ENCODE data around the gene C12orf42.
"Not testable (repeated sequence)": the region's sequence is repeated elsewhere in the genome, so short reads cannot be mapped to it uniquely, and the experiment has no call there.

Gene C12orf42

DNA sequence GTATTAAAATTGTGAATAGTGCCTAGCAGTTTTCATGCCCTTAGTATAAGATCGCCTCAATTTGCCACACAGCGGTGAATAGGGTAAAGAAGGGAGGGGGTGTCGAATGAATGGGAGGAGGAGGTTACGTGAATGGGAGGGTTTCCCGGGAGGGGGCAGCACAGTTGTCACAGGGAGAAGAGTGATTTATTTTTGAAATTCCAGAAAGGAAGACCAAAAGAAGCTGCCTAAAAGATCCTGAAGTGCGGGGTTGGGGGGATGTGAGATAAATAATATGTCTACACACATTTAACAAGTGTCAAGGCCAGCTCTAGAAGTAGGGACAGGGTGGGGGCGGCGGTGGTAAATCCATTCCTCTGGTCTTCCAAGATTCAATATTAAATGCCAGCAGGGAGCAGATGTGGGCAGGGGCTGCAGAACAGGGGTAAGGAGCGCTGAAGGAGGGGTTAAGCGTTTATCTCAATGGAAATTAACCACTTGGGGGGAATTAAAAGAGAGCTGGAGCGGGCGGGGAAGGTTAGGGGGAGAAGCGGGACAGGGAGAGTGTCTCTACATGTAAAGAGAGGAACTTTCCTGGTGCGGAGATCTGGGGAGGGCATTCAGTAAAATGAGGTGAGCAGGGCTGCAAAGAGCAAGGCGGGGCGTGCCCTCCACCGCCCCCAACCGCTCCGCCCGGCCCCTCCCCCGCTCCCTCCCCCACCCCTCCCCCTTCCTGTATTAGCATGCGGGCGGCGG is 867 bp downstream of the C12orf42 start:
- no peak for DNase-seq (ENCODE audit: low read depth in 3 of 3)

DNA sequence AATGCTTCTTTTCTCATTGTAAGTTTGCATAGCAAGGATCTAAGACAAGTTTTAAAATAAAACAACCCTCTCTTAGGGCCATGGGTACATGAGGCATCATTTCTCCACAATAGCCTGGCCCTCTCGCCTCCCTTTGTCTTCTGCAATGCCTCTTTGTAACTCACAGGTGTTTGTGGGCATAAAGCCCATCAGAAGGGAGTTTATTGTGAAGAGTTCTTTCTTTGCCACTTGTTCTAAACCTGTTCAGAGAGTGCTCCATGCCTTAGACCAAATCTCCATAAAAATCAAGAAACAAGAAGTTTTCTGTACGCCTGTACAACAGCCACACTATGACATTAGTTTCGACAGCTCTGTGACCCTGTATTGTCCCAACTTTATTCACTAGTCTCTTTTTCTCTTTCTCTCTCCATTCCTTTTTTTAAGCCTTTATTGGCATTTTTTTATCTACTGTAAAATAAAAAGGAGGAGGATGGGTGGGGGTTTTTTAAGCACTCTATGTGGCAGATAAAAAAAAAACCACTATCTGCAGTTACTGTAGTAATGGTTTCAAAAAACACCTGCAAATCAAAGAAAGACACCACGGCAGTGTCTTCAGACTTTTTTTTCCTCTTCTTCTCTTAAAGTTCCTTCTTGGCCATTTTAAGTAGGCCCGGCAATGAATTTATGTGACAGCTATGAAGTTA is 1.6 kb downstream of the C12orf42 start:
- DNase-seq (ENCODE audit: low read depth in 3 of 3) = no peak

DNA sequence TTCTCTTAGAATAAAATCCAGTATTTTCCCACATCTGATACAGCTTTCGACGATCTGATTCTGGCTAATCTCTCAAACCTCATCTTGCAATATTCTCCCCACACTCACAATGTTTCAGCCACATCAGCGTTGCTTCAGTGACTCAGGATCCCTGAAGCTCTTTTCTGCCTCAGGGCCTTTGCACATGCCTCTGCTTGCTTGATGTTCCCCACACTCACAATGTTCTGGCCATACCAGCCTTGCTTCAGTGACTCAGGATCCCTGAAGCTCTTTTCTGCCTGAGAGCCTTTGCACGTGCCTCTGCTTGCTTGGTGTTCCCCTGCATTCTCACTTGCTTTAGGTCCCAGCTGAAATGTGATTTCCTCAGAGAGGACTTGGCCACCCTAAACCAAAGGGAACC is 2.6 kb downstream of the C12orf42 start:
- DNase-seq (ENCODE audit: low read depth in 3 of 3) = no peak

- DNase-seq (ENCODE audit: low read depth in 3 of 3) = no peak
These were observed 13.4 kb downstream of the C12orf42 start for GRCh38 chr12:103482365-103482764.

DNA sequence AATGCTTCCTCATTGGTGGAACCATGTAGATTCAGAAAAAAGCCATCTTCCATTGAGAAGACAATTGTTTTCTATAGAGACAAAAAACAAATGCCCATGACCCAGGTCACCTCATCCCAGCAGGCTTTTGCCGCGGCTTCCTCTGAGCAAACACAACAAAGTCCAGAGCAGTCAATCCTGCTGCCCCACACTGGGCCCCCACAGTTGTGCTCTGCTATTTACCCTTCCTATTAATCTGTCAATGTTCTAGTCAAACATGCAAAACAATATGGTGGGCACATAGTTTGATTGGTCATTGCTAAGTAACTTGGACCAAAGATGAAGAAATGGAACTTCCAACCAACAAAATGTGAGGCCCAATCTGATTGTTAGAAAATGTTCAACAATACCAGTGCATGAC is 20.7 kb downstream of the C12orf42 start:
- no peak for DNase-seq (ENCODE audit: low read depth in 3 of 3)

- no peak for DNase-seq (ENCODE audit: low read depth in 3 of 3)
These were observed 25.1 kb downstream of the C12orf42 start for GRCh38 chr12:103470664-103471063.

GRCh38 chr12:103469719-103470118 is 26.0 kb downstream of the C12orf42 start:
- DNase-seq (ENCODE audit: low read depth in 3 of 3) = no peak

- no peak for DNase-seq (ENCODE audit: low read depth in 3 of 3)
These were observed 26.9 kb downstream of the C12orf42 start for GRCh38 chr12:103468837-103469236.

DNA sequence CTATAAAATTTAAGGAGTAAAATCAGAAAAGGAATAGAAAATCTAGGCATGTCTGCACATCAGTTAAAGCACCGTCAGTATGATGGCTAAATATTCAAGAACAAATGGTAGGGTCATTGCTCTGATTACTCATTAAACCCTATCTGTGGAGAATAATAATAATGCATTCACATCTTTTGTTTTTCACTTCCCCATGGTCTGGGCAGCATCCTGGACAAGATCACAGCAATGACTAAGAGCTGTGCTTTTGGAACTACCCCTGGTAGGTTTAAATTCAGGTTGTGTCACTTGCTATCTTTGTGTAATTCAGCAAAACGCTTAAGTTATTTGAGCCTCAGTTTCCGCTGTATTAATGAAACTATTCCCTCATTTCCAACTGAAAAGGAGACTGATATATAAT is 33.1 kb downstream of the C12orf42 start:
- DNase-seq (ENCODE audit: low read depth in 3 of 3) = no peak

- DNase-seq (ENCODE audit: low read depth in 3 of 3) = no peak
These were observed 38.3 kb downstream of the C12orf42 start for GRCh38 chr12:103457471-103457870.

DNA sequence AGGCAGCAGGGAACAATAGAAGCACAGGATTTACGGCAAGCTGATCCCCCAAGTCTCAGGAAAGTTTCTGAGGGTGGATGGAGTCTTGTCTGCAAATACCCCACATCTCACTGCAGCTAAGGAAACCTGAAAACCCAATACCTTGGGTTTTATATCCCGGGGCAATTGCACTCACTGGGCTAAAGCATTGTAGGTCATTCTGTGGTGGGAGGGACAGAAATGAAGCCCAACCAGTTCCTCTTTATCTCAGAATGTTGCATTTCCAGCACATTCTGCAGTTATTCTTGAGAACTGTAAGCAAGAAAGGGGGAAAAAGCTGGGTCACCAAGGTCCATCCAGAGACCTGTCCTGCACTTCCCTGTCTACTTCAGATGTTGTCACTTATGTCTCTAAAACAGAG is 39.8 kb downstream of the C12orf42 start:
- DNase-seq (ENCODE audit: low read depth in 3 of 3) = no peak

- no peak for DNase-seq (ENCODE audit: low read depth in 3 of 3)
These were observed 40.6 kb downstream of the C12orf42 start for GRCh38 chr12:103455020-103455763.

GRCh38 chr12:103444983-103445382 is 50.8 kb downstream of the C12orf42 start:
- no peak for DNase-seq (ENCODE audit: low read depth in 3 of 3)

- no peak for DNase-seq (ENCODE audit: low read depth in 3 of 3)
These were observed 52.9 kb downstream of the C12orf42 start for GRCh38 chr12:103442822-103443221.

DNA sequence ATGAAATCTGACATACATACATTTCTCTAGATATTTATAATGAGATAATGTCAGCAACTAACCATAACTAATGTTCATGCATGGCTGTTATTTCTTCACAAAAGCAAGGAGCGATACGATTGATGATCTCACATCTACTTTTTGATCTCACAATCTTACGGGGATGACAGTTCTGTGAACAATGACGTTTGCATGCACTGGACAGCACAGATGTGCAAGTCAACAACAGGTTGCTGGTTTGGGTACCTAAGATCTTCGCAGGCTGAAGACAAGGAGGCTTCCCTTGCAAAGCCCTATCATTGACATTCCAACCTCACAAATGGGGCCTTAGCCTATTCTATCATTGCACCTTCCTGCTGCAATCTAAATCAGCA is 53.6 kb downstream of the C12orf42 start:
- DNase-seq (ENCODE audit: low read depth in 3 of 3) = no peak

GRCh38 chr12:103441437-103442181 is 54.2 kb downstream of the C12orf42 start:
- peak in 1 of 3 experiments; percentile 0 for DNase-seq (ENCODE audit: low read depth in 3 of 3)

- DNase-seq (ENCODE audit: low read depth in 3 of 3) = not testable (repeated sequence)
These were observed 61.3 kb downstream of the C12orf42 start for GRCh38 chr12:103434165-103435105.

DNA sequence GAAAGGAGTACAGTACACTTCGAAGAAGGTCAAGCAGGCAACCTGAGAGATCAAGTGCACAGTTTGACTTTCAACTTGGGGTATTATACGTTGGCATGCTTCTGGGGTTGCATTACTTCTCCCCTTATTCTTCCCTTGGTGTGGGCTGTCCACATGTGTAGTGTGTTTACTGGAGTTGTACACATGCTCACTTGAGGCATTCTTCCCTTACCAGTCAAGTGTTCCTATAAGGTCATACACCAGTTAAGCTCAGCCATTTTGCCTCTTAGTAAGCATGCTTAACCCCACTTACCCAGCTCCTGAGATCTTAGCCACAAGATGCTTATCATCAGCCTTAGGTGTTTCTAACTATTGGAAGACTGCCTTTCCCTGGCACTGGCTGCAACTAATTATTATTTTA is 63.8 kb downstream of the C12orf42 start:
- no peak for DNase-seq (ENCODE audit: low read depth in 3 of 3)

- no peak for DNase-seq (ENCODE audit: low read depth in 3 of 3)
These were observed 64.4 kb downstream of the C12orf42 start for GRCh38 chr12:103431387-103431786.

- DNase-seq (ENCODE audit: low read depth in 3 of 3) = not testable (repeated sequence)
These were observed 70.1 kb downstream of the C12orf42 start for GRCh38 chr12:103425674-103426073.
